GM13977 (cell line): ENCODE measurements around the gene ANO4.

Experiments
- DNase-seq: peaks from one replicate; pipeline ENCODE4 v3.0.0; 2012; ENCODE audit warnings: low spot score
- in situ Hi-C: fragments of 300-500 bp; cut with MboI; formaldehyde crosslinking; loops from one replicate; pipeline ENCODE4 v1.12.0; 2022; ENCODE audit warnings: low sequenced_read_pairs, low pct_unique_long_range_greater_than_20kb, mixed read lengths, inconsistent platforms; ENCODE audit not compliant: unreplicated experiment
- TF ChIP-seq, protein P1 (sequence below): IDR thresholded peaks from 2 replicates; pipeline ENCODE4 v1.5.1; 2012; ENCODE audit warnings: mild to moderate bottlenecking, control low read depth; ENCODE audit not compliant: insufficient read depth; ENCODE audit errors: extremely low read depth, missing control alignments

Gene ANO4

DNA sequence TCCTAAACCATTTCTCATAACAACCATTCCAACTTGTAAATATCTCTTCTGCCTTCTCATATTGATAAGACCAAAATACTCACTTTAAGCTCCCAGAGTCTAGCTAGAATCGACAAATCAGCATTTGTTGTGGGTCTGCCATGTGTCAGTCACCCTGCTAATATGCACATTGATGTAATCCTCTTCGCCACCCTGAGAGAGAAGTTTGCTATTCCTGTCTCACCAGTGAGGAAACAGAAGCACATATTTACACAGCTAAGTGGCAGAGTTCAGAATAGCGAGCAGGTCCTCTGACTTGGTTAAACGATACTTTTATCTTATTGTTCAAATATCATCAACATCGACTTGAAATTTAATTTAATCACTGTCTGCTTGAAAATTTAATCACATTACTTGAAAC lies 142.1 kb downstream of the ANO4 start:
- TF ChIP-seq, protein P1, sequence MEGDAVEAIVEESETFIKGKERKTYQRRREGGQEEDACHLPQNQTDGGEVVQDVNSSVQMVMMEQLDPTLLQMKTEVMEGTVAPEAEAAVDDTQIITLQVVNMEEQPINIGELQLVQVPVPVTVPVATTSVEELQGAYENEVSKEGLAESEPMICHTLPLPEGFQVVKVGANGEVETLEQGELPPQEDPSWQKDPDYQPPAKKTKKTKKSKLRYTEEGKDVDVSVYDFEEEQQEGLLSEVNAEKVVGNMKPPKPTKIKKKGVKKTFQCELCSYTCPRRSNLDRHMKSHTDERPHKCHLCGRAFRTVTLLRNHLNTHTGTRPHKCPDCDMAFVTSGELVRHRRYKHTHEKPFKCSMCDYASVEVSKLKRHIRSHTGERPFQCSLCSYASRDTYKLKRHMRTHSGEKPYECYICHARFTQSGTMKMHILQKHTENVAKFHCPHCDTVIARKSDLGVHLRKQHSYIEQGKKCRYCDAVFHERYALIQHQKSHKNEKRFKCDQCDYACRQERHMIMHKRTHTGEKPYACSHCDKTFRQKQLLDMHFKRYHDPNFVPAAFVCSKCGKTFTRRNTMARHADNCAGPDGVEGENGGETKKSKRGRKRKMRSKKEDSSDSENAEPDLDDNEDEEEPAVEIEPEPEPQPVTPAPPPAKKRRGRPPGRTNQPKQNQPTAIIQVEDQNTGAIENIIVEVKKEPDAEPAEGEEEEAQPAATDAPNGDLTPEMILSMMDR: no peak
- DNase-seq: no peak
- in situ Hi-C loops: no loop called here

DNA sequence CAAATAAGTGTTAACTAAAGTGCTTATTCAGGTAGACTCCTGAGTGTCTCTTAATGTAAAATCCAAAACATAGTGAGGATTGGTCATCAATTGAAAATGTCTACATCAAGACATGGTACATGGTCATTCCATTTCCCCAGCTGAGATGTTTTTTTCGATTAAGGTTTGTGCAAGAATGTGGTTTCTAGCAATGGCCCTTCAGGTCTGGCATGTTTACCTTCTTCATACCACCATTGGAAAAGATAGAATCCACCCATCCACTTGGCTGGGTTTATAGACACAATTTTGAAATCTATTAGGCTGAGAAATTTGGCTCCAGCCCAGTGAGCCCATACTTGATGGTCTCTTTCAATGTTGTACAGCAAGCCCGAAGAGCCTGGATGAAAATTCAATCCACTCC lies 145.9 kb downstream of the ANO4 start:
- no peak for DNase-seq
- in situ Hi-C loops: no loop called here
- TF ChIP-seq, protein P1: no peak

DNA sequence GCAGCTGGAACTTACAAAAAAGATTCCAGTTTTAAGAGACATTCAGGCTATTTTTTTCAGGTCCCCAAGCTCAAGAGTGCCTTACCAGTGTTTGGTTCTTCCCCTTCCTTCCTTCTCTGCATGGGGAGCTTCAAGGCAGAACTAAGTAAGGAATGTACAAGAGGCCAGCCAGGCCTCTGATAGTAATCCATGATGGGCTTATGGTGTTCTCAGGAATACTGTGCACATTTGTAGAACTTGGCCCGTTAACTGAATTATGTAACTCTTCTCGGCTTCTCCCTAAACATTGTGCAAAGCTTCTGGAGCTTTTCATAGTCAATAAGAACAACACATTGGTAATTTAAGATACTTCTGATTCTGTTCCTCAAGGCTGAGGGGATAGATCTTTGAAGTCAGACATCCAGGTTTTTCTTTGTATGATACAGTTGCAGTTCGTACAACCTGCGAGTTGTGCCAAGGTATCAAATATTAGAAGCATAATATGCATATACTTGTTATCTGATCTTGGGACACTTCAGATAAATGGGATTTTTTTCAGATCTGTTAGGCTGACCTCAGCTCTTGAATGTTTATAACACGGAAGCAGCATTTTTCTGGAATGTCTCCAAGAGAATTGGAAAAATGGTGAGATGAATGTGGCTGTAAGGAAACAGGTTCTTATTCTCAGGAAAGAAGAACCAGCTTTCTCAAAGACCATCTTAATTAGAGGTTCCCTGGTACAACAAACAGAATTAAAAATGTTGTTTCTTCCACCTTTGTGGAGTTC lies 148.6 kb downstream of the ANO4 start:
- in situ Hi-C loops: no loop called here
- DNase-seq: no peak
- TF ChIP-seq, protein P1: no peak

DNA sequence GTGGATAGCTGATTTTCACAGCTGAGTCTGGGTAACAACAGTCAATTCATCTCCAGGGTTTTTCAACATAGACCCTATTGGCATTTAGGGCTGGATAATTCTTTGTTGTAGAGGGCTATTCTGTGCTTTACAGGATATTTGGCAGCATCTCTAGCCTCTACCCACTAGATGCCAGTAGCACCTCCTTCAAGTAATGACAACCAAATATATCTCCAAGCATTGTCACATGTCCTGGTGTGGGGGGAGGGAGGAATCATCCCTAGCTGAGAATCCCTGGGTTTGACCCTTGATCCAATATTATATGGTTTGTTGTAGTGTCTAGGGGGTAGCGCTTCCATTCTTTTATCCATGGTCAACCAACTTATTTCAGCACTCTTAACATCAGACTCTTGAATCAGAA lies 157.2 kb downstream of the ANO4 start:
- TF ChIP-seq, protein P1: no peak
- in situ Hi-C loops: no loop called here
- no peak for DNase-seq

DNA sequence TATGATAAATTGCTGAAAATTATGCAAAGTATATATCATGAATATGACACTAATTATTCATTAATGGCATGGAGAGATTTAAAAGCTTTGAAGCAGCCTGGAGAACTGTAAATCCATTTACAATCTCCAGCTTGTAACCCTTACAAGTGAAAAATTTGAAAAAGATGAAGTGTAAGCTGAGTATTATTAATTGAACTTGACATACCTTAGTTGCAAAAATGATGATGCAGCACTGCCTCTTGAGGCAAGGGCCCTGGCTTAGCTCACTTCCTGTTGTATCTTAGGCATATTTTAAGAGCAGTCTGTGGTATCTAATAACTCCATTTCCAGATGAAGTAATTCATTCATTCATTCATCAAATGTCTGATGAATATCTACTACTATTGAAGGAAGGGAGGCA lies 158.6 kb downstream of the ANO4 start:
- DNase-seq: no peak
- in situ Hi-C loops: no loop called here
- TF ChIP-seq, protein P1: no peak

DNA sequence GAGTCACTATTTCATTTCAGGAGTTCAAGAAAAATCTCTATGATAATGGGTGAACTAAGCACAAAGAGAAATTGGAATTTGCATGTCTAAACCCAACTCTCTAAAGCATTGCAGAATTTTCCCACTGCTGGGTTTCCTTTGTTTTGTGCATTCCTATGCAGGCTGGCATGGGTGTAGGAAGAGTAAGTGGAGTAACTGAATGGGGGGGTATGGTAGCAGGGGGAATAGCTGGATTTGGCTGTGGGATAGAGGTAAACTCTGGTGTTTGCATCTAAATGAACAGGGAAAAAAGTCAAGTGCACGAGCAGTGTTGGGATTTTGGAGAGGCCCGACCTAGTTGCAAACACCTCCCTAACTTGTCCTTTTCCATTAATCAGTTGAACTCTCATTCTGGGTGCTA lies 159.1 kb downstream of the ANO4 start:
- in situ Hi-C loops: no loop called here
- TF ChIP-seq, protein P1: no peak
- DNase-seq: no peak
